ENCODE measurements around the gene KBTBD12.

KBTBD12 gene

GRCh38 chr3:127988770-127989557 is 73.9 kb downstream of the KBTBD12 start:
- no peaks in the 10 kb centered on the region for H3K4me1 ChIP-seq
- no peak overlapping the region for H3K27ac ChIP-seq
- no peak for TF ChIP-seq CTCF (IDR thresholded peaks at IDR 0.05)
- no peaks in the 10 kb centered on the region for H3K9me3 ChIP-seq
- H3K4me3 ChIP-seq = no peak overlapping the region
- DNase-seq = no peak
- intact Hi-C loops (cut with DNase I; ENCODE audit: low total_unique reads) = no loop called here
- H3K27me3 ChIP-seq = no peaks in the 10 kb centered on the region
- no peaks in the 10 kb centered on the region for H3K36me3 ChIP-seq

GRCh38 chr3:127990051-127990450 is 75.0 kb downstream of the KBTBD12 start:
- Histone ChIP-seq H3K36me3 (no peaks in the 10 kb centered on the region), H3K4me3 (no peak overlapping the region), H3K27me3 (no peaks in the 10 kb centered on the region), H3K27ac (no peak overlapping the region), H3K4me1 (no peaks in the 10 kb centered on the region), H3K9me3 (no peaks in the 10 kb centered on the region)
- no peak for DNase-seq
- no peak for TF ChIP-seq CTCF (IDR thresholded peaks at IDR 0.05)
- intact Hi-C loops (cut with DNase I; ENCODE audit: low total_unique reads) = no loop called here

- no peak for TF ChIP-seq CTCF (IDR thresholded peaks at IDR 0.05)
- Histone ChIP-seq H3K27me3 (no peaks in the 10 kb centered on the region), H3K36me3 (no peaks in the 10 kb centered on the region), H3K4me3 (no peak overlapping the region), H3K9me3 (no peaks in the 10 kb centered on the region), H3K4me1 (no peaks in the 10 kb centered on the region), H3K27ac (no peak overlapping the region)
- intact Hi-C loops (cut with DNase I; ENCODE audit: low total_unique reads) = no loop called here
- no peak for DNase-seq
Observed at GRCh38 chr3:127990461-127990860, 75.4 kb downstream of the KBTBD12 start.

- Histone ChIP-seq H3K4me1 (no peaks in the 10 kb centered on the region), H3K27ac (no peak overlapping the region), H3K4me3 (no peak overlapping the region), H3K36me3 (no peaks in the 10 kb centered on the region), H3K9me3 (no peaks in the 10 kb centered on the region), H3K27me3 (no peaks in the 10 kb centered on the region)
- TF ChIP-seq CTCF (IDR thresholded peaks at IDR 0.05) = no peak
- DNase-seq = no peak
- intact Hi-C loops (cut with DNase I; ENCODE audit: low total_unique reads) = no loop called here
Observed at GRCh38 chr3:127991251-127991650, 76.2 kb downstream of the KBTBD12 start.

GRCh38 chr3:127991681-127992080 is 76.6 kb downstream of the KBTBD12 start:
- no peak overlapping the region for H3K27ac ChIP-seq
- no peaks in the 10 kb centered on the region for H3K9me3 ChIP-seq
- H3K36me3 ChIP-seq = no peaks in the 10 kb centered on the region
- no peaks in the 10 kb centered on the region for H3K4me1 ChIP-seq
- H3K4me3 ChIP-seq = no peak overlapping the region
- no peak for DNase-seq
- no peaks in the 10 kb centered on the region for H3K27me3 ChIP-seq
- intact Hi-C loops (cut with DNase I; ENCODE audit: low total_unique reads) = no loop called here
- TF ChIP-seq CTCF (IDR thresholded peaks at IDR 0.05) = no peak
